Omental fat pad (tissue), 4 donors: ENCODE results near the gene CYTH2. TPM values are rescaled to one million over a fixed set of nuclear protein-coding genes. Genes with fewer than 3 reads are reported as not detected.

Source experiments
- ATAC-seq: fragments of 150-250 bp; one replicate; pipeline ENCODE4 v1.9.1; 2016; ENCODE audit warnings: mild to moderate bottlenecking, moderate library complexity; ENCODE audit not compliant: low FRiP score
- DNase-seq: peaks from one replicate; pipeline ENCODE4 v3.0.0-alpha.2; 2019; ENCODE audit warnings: low spot score
- total RNA-seq, 4 donors: library from RNA; depleted of rRNA; stranded (reverse); fragments of >200 nt; gene quantifications; one replicate each; pipeline ENCODE4 v1.1.0, GENCODE V29; 2016
- TF ChIP-seq, protein P1 (sequence below), 3 donors: fragments of 450-650 bp; IDR thresholded peaks; one replicate each; pipeline ENCODE4 v1.5.1; 2016 to 2017; ENCODE audit warnings: antibody characterized with exemption in 3 of 3, mild to moderate bottlenecking in 3 of 3, moderate library complexity in 2 of 3

The CYTH2 gene
- total RNA-seq, 4 donors from 2014 or later = 19.2 to 49.7 (median 26.8) TPM

DNA sequence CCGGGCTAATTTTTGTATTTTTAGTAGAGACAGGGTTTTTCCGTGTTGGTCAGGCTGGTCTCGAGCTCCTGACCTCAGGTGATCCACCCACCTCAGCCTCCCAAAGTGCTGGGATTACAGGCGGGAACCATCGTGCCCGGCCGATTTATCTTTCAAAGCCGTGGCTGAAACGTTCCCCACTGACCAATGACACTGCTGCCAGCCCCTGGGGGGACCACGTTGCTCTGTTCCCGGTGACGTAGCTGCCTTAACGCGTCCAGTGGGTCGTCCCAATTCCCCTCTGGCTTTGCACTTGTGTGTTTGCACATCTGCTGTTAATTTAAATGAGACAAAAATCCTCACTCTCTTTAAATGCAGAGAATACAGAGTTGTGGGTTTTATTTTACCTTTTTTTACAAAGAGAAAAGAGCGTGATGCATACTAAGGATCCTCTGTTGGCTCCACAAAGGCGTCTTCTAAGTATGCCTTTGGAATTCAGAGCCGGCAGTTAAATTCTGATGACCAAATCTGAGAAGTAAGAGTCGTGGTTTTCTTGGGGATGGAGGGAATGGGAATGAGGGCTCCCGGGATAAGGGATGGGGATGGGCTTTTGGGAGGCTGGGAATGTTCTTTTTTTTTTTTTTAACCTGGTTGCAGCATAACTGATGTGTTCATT lies 61.0 kb downstream of the CYTH2 start:
- no peak for ATAC-seq
- TF ChIP-seq, protein P1, sequence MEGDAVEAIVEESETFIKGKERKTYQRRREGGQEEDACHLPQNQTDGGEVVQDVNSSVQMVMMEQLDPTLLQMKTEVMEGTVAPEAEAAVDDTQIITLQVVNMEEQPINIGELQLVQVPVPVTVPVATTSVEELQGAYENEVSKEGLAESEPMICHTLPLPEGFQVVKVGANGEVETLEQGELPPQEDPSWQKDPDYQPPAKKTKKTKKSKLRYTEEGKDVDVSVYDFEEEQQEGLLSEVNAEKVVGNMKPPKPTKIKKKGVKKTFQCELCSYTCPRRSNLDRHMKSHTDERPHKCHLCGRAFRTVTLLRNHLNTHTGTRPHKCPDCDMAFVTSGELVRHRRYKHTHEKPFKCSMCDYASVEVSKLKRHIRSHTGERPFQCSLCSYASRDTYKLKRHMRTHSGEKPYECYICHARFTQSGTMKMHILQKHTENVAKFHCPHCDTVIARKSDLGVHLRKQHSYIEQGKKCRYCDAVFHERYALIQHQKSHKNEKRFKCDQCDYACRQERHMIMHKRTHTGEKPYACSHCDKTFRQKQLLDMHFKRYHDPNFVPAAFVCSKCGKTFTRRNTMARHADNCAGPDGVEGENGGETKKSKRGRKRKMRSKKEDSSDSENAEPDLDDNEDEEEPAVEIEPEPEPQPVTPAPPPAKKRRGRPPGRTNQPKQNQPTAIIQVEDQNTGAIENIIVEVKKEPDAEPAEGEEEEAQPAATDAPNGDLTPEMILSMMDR (IDR thresholded peaks at IDR 0.05) = no peak
- no peak for DNase-seq

GRCh38 chr19:48530770-48531169 lies 61.6 kb downstream of the CYTH2 start:
- TF ChIP-seq, protein P1 (IDR thresholded peaks at IDR 0.05) = no peak
- ATAC-seq = no peak
- no peak for DNase-seq

Other genes starting within 250 kb of the CYTH2 start
- gene CARD8, start 213.5 kb upstream of the CYTH2 start, total RNA-seq = 100 to 1,000 TPM in 1 of 4 donors, 10 to 100 TPM in 3; 28.3 to 144 (median 46.6) TPM
- under 1 TPM in 1 of 4 donors, not detected in 3; 0.47 TPM for gene ZNF114, start 199.3 kb upstream of the CYTH2 start, total RNA-seq
- 100 to 1,000 TPM in 1 of 4 donors, 10 to 100 TPM in 3; 48.6 to 173 (median 58.9) TPM for gene EMP3, start 143.8 kb upstream of the CYTH2 start, total RNA-seq
- gene TMEM143, start 105.4 kb upstream of the CYTH2 start, total RNA-seq = 10 to 100 TPM in 1 of 4 donors, 1 to 10 TPM in 3; 2.0 to 11.5 (median 5.1) TPM
- not detected for gene SYNGR4, start 105.0 kb upstream of the CYTH2 start, total RNA-seq
- 100 to 1,000 TPM in 1 of 4 donors, 10 to 100 TPM in 3; 72.2 to 102 (median 75.3) TPM for gene KDELR1, start 77.8 kb upstream of the CYTH2 start, total RNA-seq
- under 1 TPM; 0.12 to 0.63 (median 0.33) TPM for gene GRIN2D, start 75.7 kb upstream of the CYTH2 start, total RNA-seq
- gene GRWD1, start 23.4 kb upstream of the CYTH2 start, total RNA-seq = 10 to 100 TPM; 19.5 to 90.5 (median 31.5) TPM
- 1 to 10 TPM in 2 of 4 donors, under 1 TPM in 2; 0.56 to 2.2 (median 1.1) TPM for gene KCNJ14, start 13.8 kb upstream of the CYTH2 start, total RNA-seq
- gene LMTK3, start 42.5 kb downstream of the CYTH2 start, total RNA-seq = under 1 TPM; 0.12 to 0.47 (median 0.39) TPM
- gene SULT2B1, start 82.8 kb downstream of the CYTH2 start, total RNA-seq = not detected
- gene SPACA4, start 137.4 kb downstream of the CYTH2 start, total RNA-seq = not detected
- gene FAM83E, start 145.7 kb downstream of the CYTH2 start, total RNA-seq = 1 to 10 TPM in 1 of 4 donors, under 1 TPM in 1, not detected in 2; 0.47 to 1.3 TPM
- 1,000 to 10,000 TPM; 1,539 to 2,303 (median 1,904) TPM for gene RPL18, start 149.8 kb downstream of the CYTH2 start, total RNA-seq
- gene SPHK2, start 150.1 kb downstream of the CYTH2 start, total RNA-seq = 10 to 100 TPM in 2 of 4 donors, 1 to 10 TPM in 2; 6.0 to 16.2 (median 9.5) TPM
- gene DBP, start 168.0 kb downstream of the CYTH2 start, total RNA-seq = 10 to 100 TPM in 1 of 4 donors, 1 to 10 TPM in 3; 2.6 to 12.6 (median 5.2) TPM
- gene CA11, start 176.8 kb downstream of the CYTH2 start, total RNA-seq = 10 to 100 TPM in 1 of 4 donors, 1 to 10 TPM in 3; 1.9 to 12.7 (median 5.7) TPM
- under 1 TPM in 1 of 4 donors, not detected in 3; 0.47 TPM for gene NTN5, start 203.6 kb downstream of the CYTH2 start, total RNA-seq
- under 1 TPM in 2 of 4 donors, not detected in 2; 0.24 to 0.28 TPM for gene FUT2, start 226.6 kb downstream of the CYTH2 start, total RNA-seq